Measurements from ENCODE around the gene CHAF1B. TPM values are rescaled to one million over a fixed set of nuclear protein-coding genes. Genes with fewer than 3 reads are reported as not detected.

Gene CHAF1B
- total and polyA plus RNA-seq, 2 donors (not counting 3 experiments of a cell fraction or from before 2014, with no cell fraction given): 7.0 to 13.0 TPM

DNA sequence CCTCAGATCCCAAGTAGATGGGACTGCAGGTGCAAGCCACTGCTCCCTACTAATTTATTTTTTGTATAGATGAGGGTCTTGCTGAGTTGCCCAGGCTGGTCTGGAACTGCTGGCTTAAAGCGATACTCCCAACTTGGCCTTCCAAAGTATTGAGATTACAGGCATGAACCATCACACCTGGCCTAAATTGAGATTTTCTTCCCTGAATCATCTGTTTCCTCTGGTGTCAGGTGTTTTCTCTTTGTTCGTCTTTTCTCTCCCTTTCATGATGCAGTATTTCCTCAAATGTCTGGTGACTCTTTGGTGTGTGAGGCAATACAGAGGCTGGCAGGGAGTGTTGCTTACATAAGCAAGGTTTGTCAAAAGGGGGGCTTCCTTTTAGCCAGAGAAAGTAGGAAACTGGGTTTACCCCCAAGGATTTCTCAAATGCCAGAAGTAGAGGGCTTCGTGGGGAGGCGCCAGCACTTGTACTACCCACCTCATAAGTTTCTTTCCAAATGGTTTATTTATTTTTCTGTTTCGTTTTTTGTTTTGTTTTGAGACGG is 67.2 kb downstream of the CHAF1B start:
- ChIA-PET CTCF (no interaction called here), POLR2A (no interaction called here)
- Histone ChIP-seq H3K27me3 (ENCODE audit: control insufficient read depth in 2 of 2, insufficient read depth in 2 of 2, low read length in 2 of 2) (no peaks in the 10 kb centered on the region), H3K9me3 (replicated peaks; ENCODE audit: control insufficient read depth, insufficient read depth, low read length) (no peaks in the 10 kb centered on the region), H3K4me1 (ENCODE audit: control insufficient read depth, extremely low read depth, insufficient read depth, low read length) (peaks cover 49% of the 10 kb centered on the region), H2AFZ (ENCODE audit: low read depth, low read length) (no peak overlapping the region), H3K4me3 (replicated peaks in 1 of 3; ENCODE audit: insufficient read depth in 1 of 3, low read depth in 1 of 3, low read length in 3 of 3) (no peak overlapping the region), H3K79me2 (ENCODE audit: control insufficient read depth, insufficient read depth, low read length) (peaks cover 81% of the 10 kb centered on the region), H4K20me1 (replicated peaks; ENCODE audit: control insufficient read depth, extremely low read depth, insufficient read depth, low read length) (no peaks in the 10 kb centered on the region), H3K9me1 (replicated peaks; ENCODE audit: control insufficient read depth, extremely low read depth, insufficient read depth, low read length) (no peaks in the 10 kb centered on the region), H3K9ac (replicated peaks; ENCODE audit: extremely low read depth, insufficient read depth, low read length) (no peak overlapping the region), H3K4me2 (ENCODE audit: insufficient read depth, low read length) (no peak overlapping the region), H3K27ac (ENCODE audit: insufficient read depth, low read depth, low read length) (no peak overlapping the region), H3K36me3 (ENCODE audit: control insufficient read depth in 2 of 2, extremely low read depth in 1 of 2, insufficient read depth in 2 of 2, low read length in 2 of 2) (peaks cover 3 to 5% of the 10 kb centered on the region in 2 experiments)
- FAIRE-seq (no peak), DNase-seq (ENCODE audit: low read depth, low spot score) (peak; percentile 36)
- TF ChIP-seq MYC (IDR thresholded peaks at IDR 0.05; ENCODE audit: low read depth, low read length) (no peak), POLR2AphosphoS5 (IDR thresholded peaks at IDR 0.05; ENCODE audit: insufficient read depth, low read depth, low read length) (no peak), GATA2 (IDR thresholded peaks at IDR 0.05; ENCODE audit: insufficient read depth, insufficient read length, low read depth, low read length) (no peak), POLR2A (IDR thresholded peaks at IDR 0.05; ENCODE audit: low read depth, low read length) (no peak), FOS (IDR thresholded peaks at IDR 0.05; ENCODE audit: borderline replicate concordance, insufficient read depth, low read length) (no peak), EZH2 (IDR thresholded peaks at IDR 0.05; ENCODE audit: borderline replicate concordance, low read depth, low read length, severe bottlenecking) (no peak), JUN (IDR thresholded peaks at IDR 0.05; ENCODE audit: borderline replicate concordance, insufficient read depth, insufficient read length, low read depth) (no peak), CTCF (IDR thresholded peaks at IDR 0.05; ENCODE audit: extremely low read depth in 1 of 2, insufficient read depth in 1 of 2, low read depth in 1 of 2, low read length in 2 of 2) (no peak)
- TF ChIP-seq, protein P1, sequence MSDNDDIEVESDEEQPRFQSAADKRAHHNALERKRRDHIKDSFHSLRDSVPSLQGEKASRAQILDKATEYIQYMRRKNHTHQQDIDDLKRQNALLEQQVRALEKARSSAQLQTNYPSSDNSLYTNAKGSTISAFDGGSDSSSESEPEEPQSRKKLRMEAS (IDR thresholded peaks at IDR 0.05; ENCODE audit: insufficient read depth, insufficient read length): no peak
- dilution Hi-C loops (cut with MboI; ENCODE audit: extremely low pct_ligation_motif_present, low sequenced_read_pairs) (no loop called here), intact Hi-C loops (cut with micrococcal nuclease) (no loop called here)
- BruUV-seq (replicated peaks): no TSS peak
